Measurements from ENCODE around the gene AKR1E2.

The AKR1E2 gene

DNA sequence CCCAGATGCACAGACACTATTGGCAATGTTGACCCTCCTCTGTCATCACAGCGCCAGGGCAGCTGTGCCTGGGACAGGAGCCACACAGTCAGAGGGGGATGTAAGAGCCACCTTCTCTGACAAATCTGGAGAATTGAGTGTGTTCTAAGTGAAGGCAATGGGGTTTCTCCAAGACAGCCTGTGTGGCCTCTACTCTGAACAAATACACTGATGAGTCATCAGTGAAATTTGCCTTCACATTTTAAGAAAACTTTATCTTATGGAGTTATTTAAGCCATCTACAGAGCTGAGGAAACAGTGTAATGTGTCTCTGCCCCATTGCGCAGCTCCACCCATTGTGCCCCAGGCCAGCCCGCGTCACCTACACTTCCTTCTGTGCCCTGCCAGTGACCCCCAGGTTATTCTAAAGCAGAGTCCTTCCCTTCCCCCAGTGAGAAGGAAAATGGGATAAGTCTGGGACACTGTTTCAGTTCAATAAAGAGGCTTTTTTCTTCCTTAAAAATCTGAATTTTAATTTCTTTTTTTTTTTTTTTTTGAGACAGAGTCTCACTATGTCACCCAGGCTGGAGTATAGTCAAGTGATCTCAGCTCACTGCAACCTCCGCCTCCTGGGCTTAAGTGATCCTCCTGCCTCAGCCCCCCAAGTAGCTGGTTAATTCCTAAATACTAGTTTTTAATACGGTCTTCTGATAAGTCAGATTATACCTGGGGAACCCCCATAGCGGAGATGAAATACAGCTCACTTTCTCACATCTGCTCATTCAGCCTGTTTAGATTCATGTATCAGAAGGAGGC, 21.8 kb downstream of the AKR1E2 start:
- DNase-seq: no peak

- DNase-seq: no peak
Measured at GRCh38 chr10:4848356-4849041, 22.5 kb downstream of the AKR1E2 start.

- no peak for DNase-seq
Measured at GRCh38 chr10:4849042-4849402, 23.0 kb downstream of the AKR1E2 start.

- DNase-seq: peak; percentile 84 to 87
Measured at GRCh38 chr10:4849555-4850242, 23.7 kb downstream of the AKR1E2 start.

DNA sequence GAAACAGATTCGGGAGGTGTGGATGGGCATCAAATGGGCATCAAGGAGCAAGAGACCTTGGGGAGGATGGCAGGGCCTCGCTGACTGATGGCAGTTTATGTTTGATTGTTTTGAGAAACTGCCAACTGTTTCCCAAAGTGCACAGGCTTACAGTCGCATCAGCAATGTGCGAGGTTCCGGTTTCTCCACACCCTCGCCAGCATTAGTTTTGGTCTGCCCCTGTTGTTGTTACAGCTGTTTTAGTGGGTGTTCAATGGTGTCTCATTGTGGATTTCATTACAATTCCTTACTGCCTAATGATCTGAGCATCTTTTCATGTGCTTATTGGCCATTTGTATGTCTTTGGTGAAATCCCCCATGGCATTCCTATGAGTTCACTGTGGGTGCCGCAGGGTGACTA, 24.4 kb downstream of the AKR1E2 start:
- no peak for DNase-seq

DNA sequence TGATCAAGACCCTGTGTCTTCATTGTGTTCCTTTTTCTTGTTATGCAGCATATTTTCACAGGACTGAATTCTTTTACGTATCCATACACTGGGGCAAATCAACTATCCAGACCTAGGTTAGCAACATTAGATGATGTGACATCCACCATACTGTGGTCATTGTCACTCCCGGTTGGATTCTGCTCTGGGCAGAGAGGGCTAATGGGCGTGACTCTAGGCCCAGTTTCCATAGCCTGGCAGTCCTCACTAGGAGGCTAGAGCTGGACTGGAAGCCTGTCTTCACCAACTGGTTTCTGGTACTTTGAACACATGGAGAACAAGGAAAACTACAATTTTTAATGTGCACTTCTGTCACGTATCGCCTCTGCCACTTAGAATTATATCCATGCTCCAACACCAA, 25.2 kb downstream of the AKR1E2 start:
- DNase-seq: no peak

DNA sequence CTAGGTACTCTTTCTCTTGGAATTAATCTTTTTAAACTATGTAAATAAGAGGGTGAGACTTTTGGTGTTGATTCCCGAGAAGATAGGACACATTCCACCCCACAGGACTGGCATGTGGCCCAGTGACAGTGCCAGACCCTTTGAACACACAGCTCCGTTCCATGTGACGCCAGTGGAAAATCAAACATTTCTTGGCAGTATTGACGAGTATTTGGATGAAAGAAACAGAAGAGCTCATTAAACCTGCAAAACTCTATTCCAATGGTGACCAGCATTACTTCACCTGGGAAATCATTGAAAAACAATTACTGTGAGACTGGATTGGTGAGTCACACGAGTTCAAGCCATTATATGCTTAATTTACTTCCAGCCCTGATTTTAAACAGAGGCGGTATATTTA, 25.8 kb downstream of the AKR1E2 start:
- DNase-seq: no peak

DNA sequence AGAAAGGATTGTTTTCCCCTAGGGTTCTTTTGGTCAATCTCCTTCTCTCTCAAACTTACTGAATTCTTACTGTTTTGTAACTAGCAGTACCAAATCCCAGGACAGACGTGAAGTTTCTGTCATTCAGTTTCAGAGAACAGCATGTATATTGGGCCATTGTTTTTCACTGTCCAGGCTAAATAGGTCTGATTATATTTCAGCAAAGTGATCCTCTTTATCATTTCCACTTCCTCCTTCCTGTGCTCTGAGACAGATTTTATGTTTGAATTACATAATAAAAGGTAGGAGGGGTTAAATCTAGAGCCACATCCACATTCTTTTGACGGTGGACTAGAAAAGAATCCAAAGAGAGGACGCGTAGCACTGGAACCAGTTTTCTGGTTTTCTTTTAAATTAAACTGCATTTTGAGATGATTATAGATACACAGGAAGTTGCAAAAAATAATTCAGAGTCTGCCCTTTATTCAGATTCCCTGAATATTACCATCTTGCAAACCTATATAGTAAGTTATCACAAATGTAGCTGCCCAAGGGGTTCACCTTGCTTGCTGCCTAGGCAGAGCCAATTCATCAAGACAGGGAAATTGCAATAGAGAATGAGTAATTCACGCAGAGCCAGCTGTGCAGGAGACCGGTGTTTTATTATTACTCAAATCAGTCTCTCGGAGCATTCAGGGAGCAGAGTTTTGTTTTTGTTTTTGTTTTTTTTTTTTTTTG, 40.1 kb downstream of the AKR1E2 start:
- DNase-seq: no peak

DNA sequence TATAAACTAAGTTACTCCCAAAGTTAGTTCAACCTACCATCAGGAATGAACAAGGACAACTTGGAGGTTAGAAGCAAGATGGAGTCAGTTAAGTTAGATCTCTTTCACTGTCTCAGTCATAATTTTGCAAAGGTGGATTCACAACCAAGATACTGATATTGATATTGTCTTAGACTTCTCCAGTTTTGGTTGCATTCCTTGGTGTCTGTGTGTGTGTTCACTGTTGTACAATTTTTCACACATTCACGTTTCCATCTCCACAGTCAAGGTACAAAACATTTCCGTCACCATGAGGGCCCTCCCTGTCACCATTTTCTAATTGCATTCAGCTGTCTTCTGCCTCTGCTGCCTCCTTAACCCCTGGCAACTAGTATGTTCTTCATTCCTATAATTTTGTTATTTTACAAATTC, 41.1 kb downstream of the AKR1E2 start:
- no peak for DNase-seq

- no peak for DNase-seq
Measured at GRCh38 chr10:4867520-4868356, 41.7 kb downstream of the AKR1E2 start.

DNA sequence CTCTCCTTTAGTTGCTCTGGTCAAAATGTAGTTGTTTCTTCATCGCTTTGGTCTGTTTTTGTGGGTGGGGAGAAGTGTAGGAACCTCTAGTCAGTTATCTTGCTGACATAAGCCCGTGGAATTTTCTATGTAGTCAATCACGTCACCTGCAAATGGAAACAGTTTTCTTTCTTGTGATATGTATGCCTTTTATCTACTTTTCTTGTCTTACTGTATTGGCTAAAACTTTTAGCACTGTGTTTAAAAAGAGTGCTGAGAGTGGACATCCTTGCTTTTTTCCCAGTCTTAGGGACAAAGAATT, 42.3 kb downstream of the AKR1E2 start:
- DNase-seq: no peak

GRCh38 chr10:4882704-4883078, 56.7 kb downstream of the AKR1E2 start:
- no peak for DNase-seq

DNA sequence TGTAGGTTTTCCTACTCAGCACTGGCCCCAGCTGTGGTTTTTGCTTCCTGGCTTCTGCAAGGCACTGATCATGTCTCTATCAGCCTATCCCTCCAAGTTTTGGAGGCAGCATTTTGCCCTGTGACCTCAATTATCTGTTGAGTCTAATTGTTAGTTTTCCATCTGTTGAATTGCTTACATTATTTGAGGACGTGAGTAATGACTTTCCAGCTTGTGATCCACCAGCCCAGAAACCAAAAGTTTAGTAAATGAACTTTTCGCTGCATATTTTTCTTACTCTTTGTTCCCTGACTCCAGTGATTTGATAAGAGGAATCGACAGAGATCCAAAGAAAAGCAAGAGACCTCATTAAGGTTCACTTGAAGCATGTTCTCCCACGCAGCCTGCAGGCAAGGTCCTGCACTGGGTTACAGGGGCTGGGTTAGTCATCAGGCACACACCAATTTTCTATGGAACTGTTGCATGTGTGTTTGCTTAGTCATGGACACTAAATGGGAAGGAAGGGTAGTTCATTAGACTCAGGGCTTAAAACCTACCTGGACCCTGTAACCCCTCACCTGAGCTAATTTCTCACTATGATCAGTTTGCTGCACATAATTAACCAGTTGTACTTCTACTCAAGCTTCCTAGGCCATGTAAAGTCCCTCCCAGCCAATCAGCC, 57.2 kb downstream of the AKR1E2 start:
- DNase-seq: no peak

DNA sequence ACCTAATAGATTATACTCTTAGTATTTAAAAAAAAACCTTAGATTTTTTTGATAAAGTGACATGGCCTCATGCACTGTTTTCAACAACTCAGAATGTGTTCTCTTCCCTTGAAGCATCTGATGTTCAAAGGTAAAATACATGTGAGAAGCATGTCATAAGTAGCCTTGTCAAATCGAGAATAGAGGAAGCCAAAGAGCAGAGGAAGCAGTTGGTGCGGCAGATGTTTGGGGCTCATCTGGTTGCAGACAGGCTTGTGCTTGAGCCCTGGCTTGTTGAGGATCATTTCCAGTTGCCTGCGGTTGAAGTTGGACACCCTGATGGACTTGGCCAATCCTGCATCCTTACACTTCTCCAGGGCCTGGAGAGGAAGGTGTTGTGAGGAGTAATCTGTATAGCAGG, 59.2 kb downstream of the AKR1E2 start:
- DNase-seq: no peak

GRCh38 chr10:4887501-4887900, 61.5 kb downstream of the AKR1E2 start:
- DNase-seq: no peak

- no peak for DNase-seq
Measured at GRCh38 chr10:4888236-4888635, 62.2 kb downstream of the AKR1E2 start.

GRCh38 chr10:4889959-4890358, 64.0 kb downstream of the AKR1E2 start:
- DNase-seq: no peak

DNA sequence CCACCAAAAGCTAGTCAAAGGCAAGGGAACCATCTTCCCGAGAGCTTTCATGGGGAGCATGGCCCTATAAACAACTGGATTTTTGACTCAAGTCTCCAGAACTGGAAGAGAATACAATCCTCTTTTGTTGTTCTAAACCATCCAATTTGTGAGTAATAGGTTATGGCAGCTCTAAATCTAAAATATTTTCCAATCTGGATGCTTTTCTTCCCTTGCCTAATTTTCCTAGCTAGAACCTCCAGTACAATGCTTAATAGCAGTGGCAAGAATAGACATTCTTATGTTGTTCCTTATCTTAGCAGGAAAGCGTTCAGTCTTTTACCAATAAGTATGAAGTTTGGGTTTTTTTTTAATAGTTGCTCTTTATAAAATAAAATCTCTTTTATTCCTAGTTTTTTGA, 66.7 kb downstream of the AKR1E2 start:
- no peak for DNase-seq

DNA sequence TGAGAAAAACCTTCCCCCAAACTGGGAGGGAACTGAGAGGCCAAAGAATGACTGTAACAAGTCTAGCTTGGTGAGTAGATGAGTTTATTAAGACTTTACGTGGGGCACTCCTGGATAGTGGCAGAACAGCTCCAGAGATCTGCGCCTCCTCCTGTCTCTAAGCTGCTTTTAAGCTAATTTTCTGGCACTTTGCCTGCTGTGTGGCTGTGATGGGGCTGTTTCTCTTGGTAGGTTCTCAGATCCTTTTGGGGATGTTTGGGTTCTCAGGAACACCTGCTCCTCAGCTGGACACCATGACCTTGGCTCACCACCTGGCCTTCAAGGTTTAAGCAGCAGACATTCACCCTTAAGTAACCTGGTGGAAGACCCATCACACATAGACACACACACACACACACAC, 68.3 kb downstream of the AKR1E2 start:
- no peak for DNase-seq

Measured in CD4-positive, alpha-beta T cell treated with Interferon alpha-2 for 1 hour (primary cell).